Activated CD4-positive, CD25-positive, alpha-beta regulatory T cell treated with anti-CD3 and anti-CD28 coated beads, Interleukin-2, amount 50 U/mL, for 72 hours (primary cell): ENCODE data around the gene TMEM135.

Experiments
- DNase-seq: peaks from one replicate; pipeline ENCODE4 v3.0.0; 2021

Gene TMEM135

DNA sequence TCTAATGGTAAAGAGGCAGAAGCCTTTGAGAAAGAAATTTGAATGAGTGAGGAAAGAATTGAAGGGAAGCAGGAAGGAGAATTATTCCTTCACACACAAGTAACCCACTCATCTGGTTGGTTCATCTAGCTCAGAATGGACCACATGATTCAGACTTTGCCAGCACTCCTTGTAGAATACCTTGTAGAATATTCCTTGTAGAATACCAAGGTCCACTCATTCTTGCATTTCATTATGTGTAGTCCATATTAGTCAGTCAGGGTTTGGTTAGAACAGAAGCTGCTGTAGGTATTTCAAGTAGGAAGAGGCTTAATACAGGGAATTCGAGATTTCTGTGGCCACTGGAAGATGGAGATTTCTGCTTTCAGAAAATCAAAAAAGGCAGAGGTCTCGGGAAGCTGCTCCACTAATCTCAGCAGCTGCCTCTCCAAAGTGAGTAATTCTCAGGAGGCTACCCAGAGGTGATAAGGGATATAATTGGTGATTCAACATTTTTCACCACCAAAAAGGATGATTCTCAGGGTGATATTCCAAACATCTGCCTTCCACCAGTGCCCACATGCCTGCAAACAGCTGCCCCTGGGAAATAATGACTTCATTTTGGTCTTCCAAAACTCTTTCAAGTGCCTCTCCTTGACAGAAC, 329.1 kb downstream of the TMEM135 start:
- no peak for DNase-seq

DNA sequence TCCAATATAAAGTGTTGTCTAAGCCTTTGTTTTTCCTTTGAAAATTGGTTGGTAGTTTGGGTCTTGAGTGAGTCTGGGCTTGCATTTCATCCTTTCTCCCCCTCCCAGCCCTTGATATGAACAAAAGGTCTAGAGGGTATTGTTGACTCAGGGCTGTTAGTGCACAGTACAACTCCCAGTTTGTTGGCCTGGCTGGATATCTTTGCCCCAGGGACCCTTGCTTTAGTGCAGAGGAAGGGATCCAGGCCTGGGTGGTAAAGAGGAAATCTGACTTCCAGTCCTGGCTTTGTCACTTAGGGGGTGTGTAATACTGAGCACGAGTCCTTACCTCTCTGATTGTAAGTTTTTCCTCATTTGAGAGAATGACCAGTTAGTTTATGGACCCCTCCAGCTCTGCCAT, 330.4 kb downstream of the TMEM135 start:
- DNase-seq: no peak

DNA sequence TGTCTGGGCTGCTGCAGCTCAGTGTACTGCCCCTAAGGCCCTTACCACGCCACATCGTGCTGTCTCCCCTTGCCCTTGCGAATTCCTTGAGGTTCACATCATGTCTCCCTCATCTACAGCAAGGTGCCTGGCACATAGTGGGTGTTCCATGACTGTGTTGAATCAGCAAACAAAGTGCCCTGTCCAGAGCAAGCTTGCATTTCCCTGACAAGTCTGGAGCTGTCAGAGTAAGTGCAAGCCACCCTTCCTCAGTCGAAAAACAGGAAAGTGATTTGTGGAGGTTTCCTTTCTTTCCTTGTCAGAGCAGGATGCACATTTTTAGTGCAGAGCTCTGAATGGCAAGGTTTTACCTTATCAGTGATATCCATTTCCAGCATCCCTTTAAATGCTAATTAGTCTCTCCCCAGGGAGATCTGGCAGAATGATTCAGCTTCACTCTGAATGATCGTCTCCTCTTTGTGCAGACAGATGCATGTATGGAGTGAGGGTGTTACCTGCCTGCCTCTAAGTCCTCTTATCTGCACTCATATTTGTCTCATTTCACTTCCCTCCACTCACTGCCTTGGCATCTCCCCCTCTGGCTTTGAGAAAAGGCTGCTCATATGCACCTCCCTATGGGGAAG, 331.2 kb downstream of the TMEM135 start:
- no peak for DNase-seq

DNA sequence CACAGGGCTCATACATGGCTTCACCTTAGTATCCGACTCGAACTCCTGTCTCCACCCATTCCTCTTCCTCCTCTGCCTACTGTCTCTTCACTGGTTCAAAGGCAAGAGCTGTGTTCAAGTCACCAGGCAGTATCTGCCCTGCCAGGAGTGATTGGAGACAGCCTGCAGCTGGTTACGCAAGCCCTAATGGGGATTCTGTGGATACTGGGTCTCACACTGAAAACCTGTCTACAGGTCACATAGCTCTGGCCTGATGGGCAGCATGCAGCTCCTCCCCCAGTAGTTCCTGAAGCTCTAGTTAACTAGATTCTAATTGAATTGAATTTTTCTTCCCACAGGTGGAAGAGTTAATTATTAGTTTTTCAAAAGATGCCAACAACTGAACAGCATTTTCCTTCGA, 332.2 kb downstream of the TMEM135 start:
- DNase-seq: no peak

DNA sequence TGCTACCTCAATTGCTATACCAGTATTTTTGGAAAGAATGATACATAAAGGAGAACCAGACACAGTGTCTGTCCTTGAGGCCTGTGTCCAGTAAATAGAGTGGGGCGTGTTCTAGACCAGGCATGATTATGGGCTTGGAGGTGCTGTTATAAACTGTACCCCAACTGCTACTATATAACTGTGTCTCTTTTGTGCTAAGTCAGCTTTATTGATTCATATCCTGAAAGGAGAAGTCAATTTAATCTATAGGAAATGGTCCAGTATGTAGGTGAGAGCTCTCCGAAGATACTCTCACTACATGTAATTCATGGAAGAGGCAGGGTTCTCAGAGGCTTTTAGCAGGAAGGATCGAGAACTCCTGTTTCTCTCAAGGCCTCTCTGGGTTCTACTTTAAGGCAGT, 334.3 kb downstream of the TMEM135 start:
- no peak for DNase-seq
